A673 (cell line): Measurements from ENCODE around the gene CTNNA2.

Experiments
- CTCF ChIP-seq: fragments of 300-800, 200-600 bp; sonication (generic); conservative IDR thresholded peaks from 2 replicates; pipeline ENCODE4 v1.5.1; 2017; ENCODE audit warnings: low read depth, mild to moderate bottlenecking, antibody characterized with exemption, low read length, moderate library complexity, mixed read lengths
- EZH2 ChIP-seq: fragments of 200-600 bp; sonication (generic); IDR thresholded peaks from 2 replicates; pipeline ENCODE4 v1.6.1; 2017; ENCODE audit warnings: borderline replicate concordance, low read depth, mild to moderate bottlenecking, mixed read lengths, antibody characterized with exemption, low read length; ENCODE audit not compliant: poor library complexity, severe bottlenecking

DNA sequence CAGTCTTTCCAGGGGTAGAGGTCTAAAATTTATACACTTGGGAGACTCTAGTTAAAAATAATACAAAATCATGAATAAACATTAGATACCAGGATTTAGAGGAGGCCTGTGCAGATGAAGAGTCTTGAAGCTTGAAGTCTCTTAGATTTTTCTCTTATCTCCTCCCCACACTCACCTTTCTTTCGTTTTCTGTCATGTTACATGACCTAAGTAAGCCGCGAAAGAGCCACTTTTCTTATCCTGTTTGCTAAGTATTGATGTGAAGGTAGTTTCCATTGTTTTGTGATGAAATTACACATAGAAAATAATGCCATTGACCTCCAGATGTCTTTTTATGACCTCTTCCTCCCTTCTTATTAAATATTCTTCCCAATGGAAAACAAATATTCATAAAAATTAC, 423.9 kb downstream of the CTNNA2 start:
- TF ChIP-seq CTCF (no peak), EZH2 (no peak)
